OCI-LY7 (cell line): Measurements from ENCODE around the gene MYOM3.

Experiments
- CTCF ChIP-seq: fragments of 200-600 bp; sonication (generic); conservative IDR thresholded peaks from 2 replicates; pipeline ENCODE4 v1.5.1; 2014; ENCODE audit warnings: mild to moderate bottlenecking, antibody characterized with exemption, low read length, moderate library complexity, mixed read lengths
- EZH2phosphoT487 ChIP-seq: fragments of 200-600 bp; sonication (generic); IDR thresholded peaks from 2 replicates; pipeline ENCODE4 v1.6.1; 2018; ENCODE audit warnings: low read depth, borderline replicate concordance, mild to moderate bottlenecking, mixed run types, antibody characterized with exemption, low read length, moderate library complexity, mixed read lengths

- TF ChIP-seq CTCF (no peak), EZH2phosphoT487 (no peak)
Measured at GRCh38 chr1:24114753-24115152, 2.8 kb upstream of the MYOM3 start.
